Motor neuron (in vitro differentiated cells): ENCODE measurements around the gene SORL1-AS1.
A peak's percentile ranks its signal among the peaks of the same experiment; 100 is the strongest.

Experiments used
- ATAC-seq, 8 experiments: fragments of 200-7000 bp; cut with Tn5 transposase; replicated peaks in 6 of 8; 2 replicates each; pipeline ENCODE4 v1.8.0; 2021; ENCODE audit warnings: mild to moderate bottlenecking in 8 of 8, moderate library complexity in 8 of 8
- H3K27ac ChIP-seq, 2 donors: fragments of 250-450 bp; sonication (Bioruptor Pico); 2 replicates each; pipeline ENCODE4 v1.9.0; 2021; ENCODE audit warnings: antibody characterized with exemption in 2 of 2, mild to moderate bottlenecking in 2 of 2, moderate library complexity in 1 of 2
- H3K4me1 ChIP-seq, 2 donors: fragments of 250-450 bp; sonication (Bioruptor Pico); replicated peaks in 1 of 2; 2 replicates each; pipeline ENCODE4 v1.6.1; 2021; ENCODE audit warnings: antibody characterized with exemption in 2 of 2, mild to moderate bottlenecking in 2 of 2, moderate library complexity in 1 of 2
- H3K4me3 ChIP-seq, 5 donors: fragments of 250-450 bp; sonication (Bioruptor Pico); 2 replicates each; pipeline ENCODE4 v1.9.0; 2021; ENCODE audit warnings: antibody characterized with exemption in 5 of 5, mild to moderate bottlenecking in 5 of 5, moderate library complexity in 4 of 5
- WGBS, 10 experiments: fragments of 450-650 bp; shearing (Covaris generic); methylation state at CpG; one replicate each; pipeline ENCODE4 v1.0.0; 2022; 5-methylcytosine and 5-hydroxymethylcytosine counted together
- in situ Hi-C, 9 experiments: fragments of 400-800 bp; cut with MboI; loops; one replicate each; pipeline ENCODE4 v1.15.0; 2021; ENCODE audit warnings: low sequenced_read_pairs in 9 of 9, low pct_unique_long_range_greater_than_20kb in 2 of 9; ENCODE audit not compliant: unreplicated experiment in 9 of 9

SORL1-AS1 gene

DNA sequence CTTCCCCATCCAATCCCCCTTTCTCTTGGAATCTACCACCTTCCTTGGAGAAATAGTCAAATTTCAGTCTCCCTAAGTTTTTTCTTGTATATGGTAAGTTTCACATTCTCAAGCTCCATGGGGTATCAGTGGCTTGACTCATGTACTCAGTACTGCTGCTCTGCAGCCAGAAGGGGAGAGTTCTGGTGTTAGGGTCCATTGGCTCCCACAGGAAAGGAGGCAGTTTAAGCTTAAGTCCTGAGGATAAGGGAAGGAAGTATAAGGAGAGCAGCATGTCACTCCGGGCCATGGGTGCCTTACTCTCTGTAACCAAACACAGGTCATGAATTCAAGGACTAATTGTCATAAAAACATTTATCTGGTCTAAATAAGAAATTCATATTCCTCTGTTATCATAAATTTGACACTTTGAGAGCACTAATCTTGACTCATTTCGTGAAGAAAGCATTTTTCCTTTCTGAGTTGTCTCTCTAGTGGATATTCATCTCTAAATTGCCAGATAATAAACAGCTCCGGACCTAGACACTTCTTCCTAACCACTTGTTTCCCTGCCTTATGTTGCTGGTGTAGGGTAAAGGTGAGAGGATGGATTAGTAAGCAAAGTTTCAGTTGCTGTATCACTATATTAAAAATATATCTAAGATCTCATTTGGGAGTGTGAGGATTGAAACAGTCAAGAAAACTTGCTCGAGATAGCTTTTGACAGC is 20.8 kb downstream of the SORL1-AS1 start:
- no peak overlapping the region for H3K4me3 ChIP-seq
- no peaks in the 10 kb centered on the region for H3K4me1 ChIP-seq
- WGBS, 10 experiments, result 42 to 100% (median 76%) methylated on average over 1 to 4 of the region's 4 CpGs
- in situ Hi-C loops, result no loop called here
- H3K27ac ChIP-seq, result no peak overlapping the region
- no peak for ATAC-seq

DNA sequence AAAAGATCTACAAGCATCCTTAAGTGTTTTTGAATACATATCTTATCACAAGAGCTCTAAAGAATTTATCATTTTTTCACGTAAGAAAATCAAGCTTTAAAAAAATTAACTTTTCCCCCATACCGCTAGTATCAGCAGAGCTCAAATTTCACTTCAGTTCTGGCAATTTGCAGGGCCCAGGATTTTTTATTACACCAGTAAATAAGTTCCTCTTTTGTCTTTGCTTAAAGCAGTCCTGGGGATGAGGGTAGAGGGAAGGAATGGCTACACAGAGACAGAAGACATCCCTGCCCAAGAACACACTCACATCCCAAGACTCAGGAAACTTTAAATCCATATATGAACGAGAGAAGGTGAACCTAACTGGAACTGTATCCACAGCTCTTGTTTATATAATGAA is 23.2 kb downstream of the SORL1-AS1 start:
- no peaks in the 10 kb centered on the region for H3K4me1 ChIP-seq
- ATAC-seq, result no peak
- H3K27ac ChIP-seq, result no peak overlapping the region
- 29 to 86% (median 82%) methylated on average over 2 to 3 of the region's 3 CpGs; no CpG with 5 or more reads in 1 of the 10 experiments for WGBS, 10 experiments
- in situ Hi-C loops, result no loop called here
- H3K4me3 ChIP-seq, result no peak overlapping the region

- Histone ChIP-seq H3K4me3 (peak overlapping the region; percentile 6 to 36 (median 17)), H3K4me1 (no peaks in the 10 kb centered on the region), H3K27ac (no peak overlapping the region)
- in situ Hi-C loops, result no loop called here
- peak in 1 of 8 experiments; percentile 51 for ATAC-seq
- WGBS, 10 experiments, result 0 to 100% (median 88%) methylated on average over 1 to 7 of the region's 8 CpGs; no CpG with 5 or more reads in 1 of the 10 experiments
Measured at GRCh38 chr11:121427400-121427744, 25.4 kb downstream of the SORL1-AS1 start.

DNA sequence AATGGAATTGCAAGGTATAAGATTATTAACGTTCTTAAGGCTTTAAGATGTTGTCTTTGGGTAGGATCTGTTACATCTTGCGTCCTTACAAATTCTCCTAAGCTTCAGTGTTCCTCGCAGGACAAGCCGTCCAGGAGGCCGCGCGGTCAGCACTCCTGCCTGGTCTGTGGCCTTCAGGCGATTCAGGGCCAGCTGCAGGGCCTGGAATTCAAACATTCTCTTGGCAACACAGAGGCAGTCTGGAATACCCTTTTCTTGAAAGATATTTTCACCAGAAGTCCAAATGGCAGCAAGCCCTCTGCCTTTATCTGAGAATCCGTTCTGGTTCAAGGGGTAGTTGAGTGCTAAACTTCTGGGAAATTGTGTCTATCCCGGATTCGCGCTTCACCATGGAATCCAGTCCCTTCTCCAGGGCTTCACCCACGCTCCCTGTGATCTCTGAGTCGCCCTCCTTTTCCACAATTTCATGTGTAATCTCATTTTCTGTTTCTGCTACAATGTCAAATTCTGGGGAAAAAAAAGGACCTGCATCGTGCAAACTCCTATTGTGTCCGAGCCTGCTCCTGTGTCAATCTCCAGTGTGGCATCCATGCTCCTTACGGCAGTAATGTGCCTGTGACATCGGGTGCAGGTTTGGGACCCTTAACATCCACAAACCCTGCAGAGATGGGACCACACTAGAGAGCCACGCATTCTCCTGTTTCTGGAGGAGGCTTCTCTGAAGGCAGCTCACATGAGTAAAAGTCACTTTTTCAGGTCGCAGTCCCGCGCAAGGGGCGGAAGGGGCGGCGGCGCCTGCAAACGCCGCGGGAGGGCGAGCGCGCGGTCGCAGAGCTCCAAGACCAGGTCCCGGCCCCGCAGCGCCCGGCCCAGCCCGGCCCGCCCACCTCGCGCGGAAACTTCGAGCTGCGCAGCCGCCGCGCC is 26.0 kb downstream of the SORL1-AS1 start:
- Histone ChIP-seq H3K27ac (no peak overlapping the region), H3K4me1 (no peaks in the 10 kb centered on the region), H3K4me3 (peak overlapping the region; percentile 6 to 36 (median 17))
- in situ Hi-C loops, result no loop called here
- ATAC-seq, result peak; percentile 72 to 95 (median 86)
- 41 to 96% (median 86%) methylated on average over 2 to 17 of the region's 48 CpGs for WGBS, 10 experiments

- in situ Hi-C loops, result no loop called here
- peak in 2 of 8 experiments; percentile 30 to 58 for ATAC-seq
- Histone ChIP-seq H3K27ac (no peak overlapping the region), H3K4me1 (no peaks in the 10 kb centered on the region), H3K4me3 (no peak overlapping the region)
- WGBS, 10 experiments, result 72 to 100% (median 98%) methylated on average over 1 to 5 of the region's 5 CpGs; no CpG with 5 or more reads in 2 of the 10 experiments
Measured at GRCh38 chr11:121425828-121426227, 26.9 kb downstream of the SORL1-AS1 start.

GRCh38 chr11:121422675-121423074 is 30.1 kb downstream of the SORL1-AS1 start:
- no peaks in the 10 kb centered on the region for H3K4me1 ChIP-seq
- in situ Hi-C loops, result no loop called here
- no peak overlapping the region for H3K27ac ChIP-seq
- no peak for ATAC-seq
- no peak overlapping the region for H3K4me3 ChIP-seq
- WGBS, 10 experiments, result 25 to 100% (median 85%) methylated on average over 1 to 4 of the region's 4 CpGs; no CpG with 5 or more reads in 1 of the 10 experiments

DNA sequence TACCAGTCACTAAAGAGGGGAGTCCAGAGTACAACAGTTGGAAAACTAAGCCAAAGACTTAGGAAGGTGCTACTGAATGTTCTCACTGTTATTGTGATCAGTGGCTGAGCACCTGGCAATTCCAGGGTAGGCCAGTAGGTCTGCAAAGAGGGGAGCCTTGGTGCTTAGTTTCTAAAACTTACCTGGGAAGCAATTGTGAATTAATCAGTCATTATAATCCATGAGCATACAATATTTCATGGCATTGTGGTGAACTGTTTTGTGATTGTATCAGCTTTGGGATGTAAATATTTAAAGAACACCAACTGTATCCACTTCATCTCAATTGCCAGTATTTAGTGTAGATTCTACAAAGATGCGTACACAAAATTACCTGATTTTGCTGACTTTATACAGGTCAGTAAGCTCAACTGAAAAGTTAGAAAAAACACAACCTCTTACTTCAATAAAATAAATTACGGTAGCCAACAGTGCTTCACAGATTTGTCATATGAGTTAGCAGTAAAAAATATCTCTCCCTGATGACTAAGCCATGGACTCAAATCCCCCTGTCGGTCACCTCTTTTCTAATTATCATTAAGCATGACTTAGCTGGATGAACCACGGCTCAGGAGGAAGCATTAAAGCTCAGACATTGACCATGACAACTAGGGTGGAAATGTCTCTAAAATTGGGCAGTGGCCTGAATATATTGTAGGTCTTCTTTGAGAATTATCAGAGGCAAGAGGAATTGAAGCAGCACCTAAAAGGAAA is 31.4 kb downstream of the SORL1-AS1 start:
- Histone ChIP-seq H3K4me3 (no peak overlapping the region), H3K4me1 (no peaks in the 10 kb centered on the region), H3K27ac (no peak overlapping the region)
- peak in 5 of 8 experiments; percentile 63 to 76 (median 67) for ATAC-seq
- WGBS, 10 experiments, result 25 to 100% (median 67%) methylated on average over 1 to 4 of the region's 4 CpGs
- in situ Hi-C loops, result no loop called here

- in situ Hi-C loops, result no loop called here
- ATAC-seq, result no peak
Measured at GRCh38 chr11:121420398-121420797, 32.4 kb downstream of the SORL1-AS1 start.

GRCh38 chr11:121419836-121420235 is 32.9 kb downstream of the SORL1-AS1 start:
- H3K4me3 ChIP-seq, result no peak overlapping the region
- 4 to 100% (median 70%) methylated on average over 1 to 3 of the region's 4 CpGs; no CpG with 5 or more reads in 3 of the 10 experiments for WGBS, 10 experiments
- ATAC-seq, result no peak
- H3K4me1 ChIP-seq, result no peaks in the 10 kb centered on the region
- H3K27ac ChIP-seq, result no peak overlapping the region
- in situ Hi-C loops, result no loop called here

More at GRCh38 chr11:121420398-121420797, 32.4 kb downstream of the SORL1-AS1 start:
- no peaks in the 10 kb centered on the region for H3K4me1 ChIP-seq
- WGBS, 10 experiments, result 70 to 93% (median 82%) methylated on average over 1 to 2 of the region's 2 CpGs; no CpG with 5 or more reads in 2 of the 10 experiments
- H3K27ac ChIP-seq, result no peak overlapping the region
- no peak overlapping the region for H3K4me3 ChIP-seq

DNA sequence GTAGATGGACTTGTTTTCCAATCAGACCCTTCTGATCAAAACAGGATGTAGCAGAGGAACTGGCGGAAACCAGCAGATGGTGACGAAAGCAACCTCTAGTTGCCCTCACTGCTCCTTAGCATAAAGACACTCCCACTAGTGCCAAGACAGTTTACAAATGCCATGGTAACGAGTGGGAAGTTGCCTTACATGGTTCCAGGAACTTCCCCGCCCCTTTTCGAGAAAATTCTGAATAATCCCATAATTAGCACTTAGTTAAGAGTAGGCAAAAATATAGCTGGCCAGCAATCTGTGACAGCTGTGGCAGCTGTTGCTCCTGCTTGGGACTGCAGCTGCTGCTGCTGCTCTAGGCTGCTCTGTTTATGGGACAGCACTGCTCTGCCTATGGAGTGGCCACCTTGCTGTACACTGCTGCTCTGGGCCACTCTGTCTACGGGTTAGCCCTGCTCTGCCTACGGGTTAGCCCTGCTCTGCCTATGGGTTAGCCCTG is 34.1 kb downstream of the SORL1-AS1 start:
- 6 to 100% (median 71%) methylated on average over 1 to 7 of the region's 7 CpGs; no CpG with 5 or more reads in 1 of the 10 experiments for WGBS, 10 experiments
- peak; percentile 47 to 93 (median 84) for ATAC-seq
- Histone ChIP-seq H3K4me3 (no peak overlapping the region), H3K27ac (no peak overlapping the region), H3K4me1 (no peaks in the 10 kb centered on the region)
- in situ Hi-C loops, result no loop called here

DNA sequence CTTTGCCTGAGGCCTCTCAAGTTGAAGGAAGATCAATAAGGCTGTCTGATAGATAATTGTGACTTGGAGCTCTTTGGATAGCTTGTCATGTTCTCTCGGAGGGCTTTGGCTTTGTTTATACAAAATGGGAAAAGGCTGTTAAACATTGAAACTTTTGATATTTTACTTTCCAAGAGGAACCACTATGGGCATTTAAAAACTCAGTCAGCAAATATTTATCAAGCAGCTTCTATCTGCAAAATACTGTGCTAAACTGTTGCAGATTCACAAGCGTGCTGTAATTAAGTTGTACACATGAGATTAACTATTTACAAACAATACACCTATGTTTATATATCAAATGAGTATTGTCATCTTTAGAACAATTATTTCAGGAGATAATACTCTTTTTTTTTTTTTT is 35.2 kb downstream of the SORL1-AS1 start:
- WGBS, 10 experiments, result 28 to 100% (median 62%) methylated on average over 1 to 2 of the region's 2 CpGs
- H3K4me1 ChIP-seq, result no peaks in the 10 kb centered on the region
- no peak for ATAC-seq
- in situ Hi-C loops, result no loop called here
- no peak overlapping the region for H3K27ac ChIP-seq
- H3K4me3 ChIP-seq, result no peak overlapping the region

DNA sequence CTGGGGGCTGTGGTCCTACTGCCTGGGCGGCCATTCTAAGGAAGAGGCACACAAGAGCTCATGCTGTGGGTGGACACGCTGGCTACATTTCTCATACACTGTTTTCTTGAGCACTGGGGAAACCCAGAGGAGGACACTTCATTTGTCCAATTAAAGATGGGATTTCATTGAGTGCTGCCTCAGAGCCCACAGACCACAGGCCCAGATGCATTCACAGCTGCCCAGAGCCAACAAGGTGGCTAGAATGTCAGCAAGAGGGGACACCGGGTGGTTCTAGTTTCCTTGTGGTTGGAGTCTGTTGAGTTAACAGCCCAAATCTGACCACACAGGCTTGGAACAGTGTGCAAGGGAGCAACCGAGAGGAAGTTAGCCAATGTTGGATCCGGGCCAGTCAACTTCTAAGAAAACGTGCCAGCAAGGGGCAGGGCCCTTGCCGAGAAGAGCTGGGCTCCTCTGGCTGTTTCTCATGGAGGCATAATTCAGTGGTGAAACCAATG is 35.7 kb downstream of the SORL1-AS1 start:
- ATAC-seq, result peak in 4 of 8 experiments; percentile 42 to 69 (median 54)
- no peak overlapping the region for H3K4me3 ChIP-seq
- H3K4me1 ChIP-seq, result no peaks in the 10 kb centered on the region
- in situ Hi-C loops, result no loop called here
- 10 to 100% (median 52%) methylated on average over 1 to 6 of the region's 7 CpGs; no CpG with 5 or more reads in 3 of the 10 experiments for WGBS, 10 experiments
- H3K27ac ChIP-seq, result no peak overlapping the region
